IPS-11a (cell line): Measurements from ENCODE around the gene ARHGEF3.

ENCODE experiments used
- H3K4me3 ChIP-seq: one replicate; pipeline ENCODE4 v1.5.1; 2013; ENCODE audit warnings: low read depth, low read length, control low read depth

ARHGEF3 gene

DNA sequence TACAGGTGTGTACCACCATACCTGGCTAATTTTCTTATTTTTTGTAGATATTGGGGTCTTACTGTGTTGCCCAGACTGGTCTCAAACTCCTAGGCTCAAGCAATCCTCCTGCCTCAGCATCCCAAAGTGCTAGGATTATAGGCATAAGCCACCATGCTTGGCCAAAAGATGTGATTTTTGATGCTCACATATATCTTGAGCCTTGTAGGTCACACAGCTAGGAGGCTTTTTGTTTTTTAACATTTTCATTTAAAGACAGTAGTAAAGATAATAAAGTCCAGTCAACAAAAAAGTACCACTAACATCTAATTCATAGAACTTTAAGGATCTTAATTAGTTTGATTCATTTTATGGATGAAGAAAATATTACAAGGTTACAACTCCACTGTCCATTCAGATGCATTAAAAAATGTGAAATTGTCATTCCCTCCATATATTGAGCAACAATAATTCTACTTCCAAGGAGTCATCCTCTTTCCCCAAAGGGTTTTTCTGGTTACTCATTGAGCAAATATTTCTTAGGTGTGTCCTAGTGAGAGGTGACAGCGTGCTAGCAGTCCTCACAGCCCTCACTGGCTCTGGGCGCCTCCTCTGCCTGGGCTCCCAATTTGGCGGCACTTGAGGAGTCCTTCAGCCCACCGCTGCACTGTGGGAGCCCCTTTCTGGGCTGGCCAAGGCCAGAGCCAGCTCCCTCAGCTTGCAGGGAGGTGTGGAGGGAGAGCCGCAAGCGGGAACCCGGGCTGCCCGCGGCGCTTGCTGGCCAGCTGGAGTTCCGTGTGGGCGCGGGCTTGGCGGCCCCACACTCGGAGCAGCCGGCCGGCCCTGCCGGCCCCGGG is 110.4 kb downstream of the ARHGEF3 start:
- H3K4me3 ChIP-seq = no peak overlapping the region

DNA sequence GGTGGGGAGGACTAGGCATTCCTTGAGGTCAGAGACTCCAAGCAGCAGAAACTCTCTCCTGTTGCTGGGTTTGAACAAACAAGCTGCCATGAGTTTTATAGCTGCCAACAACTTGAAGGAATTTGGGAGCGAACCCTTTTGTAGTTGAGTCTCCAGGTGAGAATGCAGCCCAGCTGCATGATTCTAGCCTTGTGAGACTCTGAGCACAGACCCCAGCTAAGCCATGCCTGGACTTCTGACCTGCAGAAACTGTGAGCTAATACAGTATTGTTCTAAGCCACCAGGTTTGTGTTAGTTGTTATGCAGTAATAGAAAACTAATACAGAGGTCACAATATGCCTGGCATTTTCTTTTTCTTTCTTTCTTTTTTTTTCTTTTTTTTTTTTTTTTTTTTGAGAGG is 112.4 kb downstream of the ARHGEF3 start:
- H3K4me3 ChIP-seq = no peak overlapping the region

DNA sequence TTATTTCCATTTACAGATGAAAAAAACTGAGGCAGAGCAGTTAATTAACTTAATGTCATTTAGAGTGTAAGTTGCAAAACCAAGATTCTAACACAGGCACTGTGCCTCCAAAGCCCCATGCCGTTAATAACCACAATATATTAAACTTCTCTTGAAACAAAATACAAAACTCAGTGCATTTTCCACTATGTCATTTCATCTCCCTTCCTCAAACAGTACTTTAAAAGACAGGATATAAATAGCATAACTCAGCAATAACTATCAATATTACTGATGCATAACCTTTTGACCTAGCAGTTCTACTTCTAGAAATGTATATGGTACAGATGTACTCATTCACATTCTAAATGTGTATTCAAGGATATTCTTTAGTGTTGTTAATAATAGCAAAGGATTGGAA is 113.6 kb downstream of the ARHGEF3 start:
- H3K4me3 ChIP-seq = no peak overlapping the region

DNA sequence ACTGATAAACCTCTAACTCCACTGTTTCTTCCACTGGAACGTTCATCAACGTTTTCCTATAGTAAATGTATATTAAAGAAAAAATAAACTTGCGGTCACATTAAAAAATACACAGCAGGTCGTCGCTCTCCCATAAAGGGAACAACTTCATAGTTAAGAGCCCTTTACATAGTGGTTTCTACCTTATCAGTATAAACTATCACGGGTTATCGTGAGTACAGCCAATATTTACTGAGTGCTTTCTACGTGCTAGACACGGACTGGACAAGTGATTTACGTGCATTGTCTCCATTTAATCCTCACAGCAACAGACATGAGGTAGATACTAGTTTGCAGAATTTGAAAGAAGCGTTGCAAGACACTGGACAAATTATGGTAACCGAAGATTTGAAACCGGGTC is 117.7 kb downstream of the ARHGEF3 start:
- H3K4me3 ChIP-seq = no peak overlapping the region

DNA sequence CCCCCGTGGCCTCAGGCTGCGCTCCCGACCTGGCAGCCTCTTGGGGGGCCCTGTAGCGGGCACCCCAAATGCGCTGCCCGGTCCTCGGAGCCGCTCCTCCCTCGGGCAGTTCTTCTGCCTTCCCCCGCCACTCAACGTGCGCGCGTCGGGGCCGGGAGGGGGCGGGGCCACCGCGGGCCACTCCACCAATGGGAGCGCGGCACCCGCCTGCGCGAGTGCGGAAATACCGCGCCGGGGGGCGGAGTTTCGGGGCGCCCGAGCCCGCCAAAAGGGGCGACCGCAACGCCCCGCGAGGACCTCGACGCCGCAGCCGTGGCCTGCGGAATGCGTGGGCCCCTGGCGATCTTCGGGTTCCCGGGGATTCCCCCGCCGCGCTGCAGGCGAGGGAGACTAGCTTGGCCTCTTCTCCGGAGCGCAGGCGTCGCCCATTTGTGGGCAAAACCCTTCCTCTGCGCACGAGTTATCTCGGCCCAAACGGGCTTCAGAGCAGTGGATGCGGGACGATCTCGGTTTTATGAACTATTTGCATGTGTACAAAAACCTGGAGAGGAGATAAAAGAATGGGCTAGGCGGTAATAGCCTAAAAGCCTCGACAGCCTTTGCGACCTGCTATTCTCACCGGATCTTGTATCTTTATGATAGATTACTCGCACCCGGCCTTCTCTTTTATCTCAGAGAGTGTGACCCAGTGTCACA is 118.5 kb downstream of the ARHGEF3 start, which contains the start of gene TASOR:
TSS of gene TASOR (minus strand) at position 144 of the 696 bp plus-strand sequence. CDS start 259 bp downstream, outside the sequence.
- H3K4me3 ChIP-seq = peak within 1 kb of the TSS; percentile 69

DNA sequence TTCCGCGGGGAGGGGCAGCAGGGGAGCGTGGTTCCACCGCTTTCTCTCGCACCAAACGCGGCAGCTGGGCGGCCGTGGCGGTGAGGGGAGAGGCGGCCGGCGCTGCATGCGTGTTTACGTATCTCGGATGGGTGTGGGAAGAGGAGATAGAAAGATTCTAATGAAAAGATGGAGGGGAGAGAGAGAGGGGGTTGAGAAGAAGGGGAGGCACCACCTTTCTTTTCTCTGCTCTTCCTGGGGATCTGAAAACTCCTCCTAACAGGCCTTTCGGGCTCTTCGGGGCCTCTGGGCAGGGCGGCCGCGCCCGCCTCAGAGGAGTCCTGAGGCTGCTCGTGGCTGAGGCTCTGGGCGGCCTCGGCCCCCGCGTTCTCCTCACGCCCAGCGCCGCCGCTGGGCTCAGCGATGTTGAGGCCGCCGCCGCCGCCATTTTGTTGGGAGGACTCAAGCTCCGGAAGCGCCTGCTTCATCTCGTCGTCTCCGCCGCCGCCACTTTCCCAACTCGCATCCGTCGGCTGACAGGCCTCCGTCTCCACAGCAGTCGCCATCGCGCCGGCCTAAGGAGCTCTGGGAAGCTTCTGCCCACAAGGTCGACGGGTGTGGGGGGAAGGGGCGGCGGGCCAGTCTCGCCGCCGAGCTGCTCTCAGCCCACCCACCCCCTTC is 119.2 kb downstream of the ARHGEF3 start:
- H3K4me3 ChIP-seq = peak overlapping the region; percentile 69

DNA sequence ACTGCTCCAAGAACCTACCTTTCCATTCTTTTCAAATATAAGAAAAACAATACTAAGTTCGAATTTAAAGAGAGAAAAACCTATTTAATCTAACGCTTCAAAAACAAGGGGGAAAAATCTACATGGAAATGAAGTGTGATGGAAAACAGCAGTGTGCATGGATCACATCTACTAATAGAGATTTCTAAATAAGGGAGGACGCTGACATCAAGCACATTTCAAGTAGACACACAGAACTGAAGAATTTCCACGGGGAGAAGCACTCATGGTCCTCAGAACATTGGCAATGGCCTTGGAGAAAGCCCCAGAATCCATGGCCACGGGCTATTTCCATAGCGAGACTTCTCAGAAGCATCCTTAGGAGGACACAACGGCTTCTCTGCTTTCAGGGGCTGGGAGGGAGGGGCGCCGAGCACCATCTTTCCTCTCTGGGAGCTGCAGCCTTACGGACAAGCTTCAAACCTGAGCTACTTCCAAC is 119.7 kb downstream of the ARHGEF3 start:
- H3K4me3 ChIP-seq = peak overlapping the region; percentile 69

DNA sequence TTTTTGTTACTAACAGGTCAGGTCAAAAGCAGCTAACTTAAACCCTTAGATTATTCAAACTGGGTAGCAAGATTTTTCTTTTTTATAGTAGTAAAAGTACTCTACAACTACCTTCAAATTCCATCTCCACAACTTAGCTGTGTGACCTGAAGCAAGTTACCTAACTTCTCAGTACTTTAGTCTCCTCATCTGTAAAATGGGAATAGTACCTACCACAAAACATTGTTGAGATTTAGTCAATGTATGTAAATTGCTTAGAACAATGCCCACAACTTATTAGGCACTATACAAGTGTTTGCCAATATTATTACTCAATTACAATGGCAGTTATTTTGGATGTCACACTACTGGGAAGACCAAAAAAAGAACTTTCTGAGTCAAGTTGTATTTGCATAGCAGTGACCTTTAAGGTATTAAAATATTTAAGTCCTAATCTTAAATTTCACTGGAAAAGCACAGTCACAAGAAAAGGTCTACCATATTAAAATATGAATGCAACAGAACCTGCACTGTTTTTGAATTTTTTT is 121.6 kb downstream of the ARHGEF3 start:
- no peak overlapping the region for H3K4me3 ChIP-seq
